ENCODE data around the gene FOXF1. TPM values are rescaled to one million over a fixed set of nuclear protein-coding genes. Genes with fewer than 3 reads are reported as not detected.

The FOXF1 gene
- total RNA-seq, 2 experiments from 2014 or later = not detected

DNA sequence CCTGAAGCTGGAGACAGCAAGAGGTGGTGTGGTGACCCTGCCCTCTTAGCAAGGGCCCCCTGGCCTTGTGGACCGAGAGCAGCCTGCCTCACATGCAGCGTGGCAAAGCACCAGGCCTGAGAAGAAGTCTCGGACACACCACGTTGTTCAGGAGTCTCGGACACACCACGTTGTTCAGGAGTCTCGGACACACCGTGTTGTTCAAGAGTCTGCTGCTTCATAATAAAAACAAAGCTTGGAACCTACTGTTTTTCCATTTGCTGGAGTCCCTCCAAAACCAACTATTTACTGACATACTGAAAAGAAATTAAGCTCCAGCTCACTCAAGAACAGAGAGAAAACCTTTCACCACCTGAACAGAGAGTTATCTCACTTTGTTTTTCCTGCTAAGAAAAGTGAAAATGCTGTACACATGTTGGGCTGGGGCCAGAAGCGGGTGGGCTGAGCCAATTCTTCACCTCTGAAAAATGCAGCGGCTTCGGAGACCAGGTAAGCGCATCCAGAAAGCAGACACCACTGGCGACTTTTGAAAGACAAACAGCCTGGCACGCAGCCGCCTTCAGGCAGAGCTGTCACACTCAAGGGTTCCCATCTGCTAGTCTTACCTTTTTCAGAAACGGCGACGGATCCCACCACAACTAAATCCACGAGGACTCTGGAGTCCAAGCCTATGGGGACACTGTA lies 35.8 kb downstream of the FOXF1 start:
- Mint-ChIP-seq H3K27me3 (no peaks in the 10 kb centered on the region), H3K9me3 (no peaks in the 10 kb centered on the region), H3K4me1 (peaks cover 3% of the 10 kb centered on the region), H3K4me3 (no peak overlapping the region), H3K36me3 (ENCODE audit: low read depth) (peaks cover 11% of the 10 kb centered on the region), H3K27ac (no peak overlapping the region)
- DNase-seq = no peak
- POLR2A ChIA-PET = no interaction called here
- CTCF ChIA-PET = no interaction called here

- Mint-ChIP-seq H3K9me3 (no peaks in the 10 kb centered on the region), H3K27ac (no peak overlapping the region), H3K27me3 (no peaks in the 10 kb centered on the region), H3K4me1 (peaks cover 3% of the 10 kb centered on the region), H3K36me3 (ENCODE audit: low read depth) (peaks cover 10% of the 10 kb centered on the region), H3K4me3 (no peak overlapping the region)
- CTCF ChIA-PET = no interaction called here
- POLR2A ChIA-PET = no interaction called here
- no peak for DNase-seq
These were observed 36.3 kb downstream of the FOXF1 start for GRCh38 chr16:86546638-86547013.

- peaks cover 3% of the 10 kb centered on the region for H3K4me1 Mint-ChIP-seq
- ChIA-PET CTCF (no interaction called here), POLR2A (no interaction called here)
- no peak overlapping the region for H3K27ac Mint-ChIP-seq
- no peaks in the 10 kb centered on the region for H3K27me3 Mint-ChIP-seq
- H3K4me3 Mint-ChIP-seq = no peak overlapping the region
- H3K9me3 Mint-ChIP-seq = no peaks in the 10 kb centered on the region
- H3K36me3 Mint-ChIP-seq (ENCODE audit: low read depth) = peaks cover 10% of the 10 kb centered on the region
- DNase-seq = no peak
These were observed 37.0 kb downstream of the FOXF1 start for GRCh38 chr16:86547286-86547685.

DNA sequence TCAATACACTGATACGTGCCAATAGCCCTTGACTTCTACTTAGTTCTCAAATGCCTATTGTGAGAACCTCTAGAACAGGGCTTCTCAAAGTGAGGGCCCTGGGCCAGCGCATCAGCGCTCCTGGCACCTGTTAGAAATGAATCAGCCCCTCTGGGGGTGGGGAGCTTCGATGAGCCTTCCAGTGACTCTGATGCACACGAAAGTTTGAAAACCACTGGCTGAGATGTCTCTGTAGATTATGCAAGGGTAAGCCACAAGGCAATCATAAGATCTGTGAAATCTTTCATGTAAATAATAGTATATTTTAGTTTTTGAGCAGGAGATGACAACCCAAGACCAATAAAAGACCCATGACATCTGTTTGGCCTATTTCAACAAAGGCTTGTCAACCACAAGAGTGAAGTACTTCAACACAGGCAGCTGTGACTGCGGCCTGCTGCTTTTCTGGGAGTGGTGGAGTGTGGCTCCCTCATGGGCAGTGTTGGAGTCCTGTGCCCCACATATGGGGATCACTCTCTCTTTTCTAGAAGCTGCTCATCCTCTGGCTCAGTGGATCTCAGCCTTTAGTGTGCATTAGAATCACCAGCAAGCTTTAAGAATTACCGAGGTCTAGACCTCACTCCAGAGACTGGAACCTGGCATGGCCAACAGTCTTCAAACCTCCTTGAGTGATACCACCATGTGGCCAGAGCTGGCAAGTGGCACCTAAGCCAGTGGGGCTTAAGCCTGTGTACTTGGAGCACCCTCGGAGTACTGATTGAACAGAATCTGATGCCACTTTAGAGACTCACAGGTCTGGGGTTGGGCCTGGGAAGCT lies 39.0 kb downstream of the FOXF1 start:
- Mint-ChIP-seq H3K4me3 (no peak overlapping the region), H3K27ac (no peak overlapping the region)

GRCh38 chr16:86549893-86550190 lies 39.5 kb downstream of the FOXF1 start:
- Mint-ChIP-seq H3K9me3 (no peaks in the 10 kb centered on the region), H3K27me3 (no peaks in the 10 kb centered on the region), H3K4me3 (no peak overlapping the region), H3K36me3 (ENCODE audit: low read depth) (peaks cover 12% of the 10 kb centered on the region), H3K27ac (no peak overlapping the region), H3K4me1 (peaks cover 18% of the 10 kb centered on the region)
- ChIA-PET CTCF (interaction anchor here (2.3 kb wide), 1 partner anchor 14 kb away, joined by 6 read pairs; no protein-coding TSS in a partner anchor), POLR2A (no interaction called here)
- no peak for DNase-seq

More for the DNA sequence above, 39.0 kb downstream of the FOXF1 start:
- Mint-ChIP-seq H3K36me3 (ENCODE audit: low read depth) (peaks cover 15% of the 10 kb centered on the region), H3K27me3 (no peaks in the 10 kb centered on the region), H3K4me1 (peaks cover 16% of the 10 kb centered on the region), H3K9me3 (no peaks in the 10 kb centered on the region)
- DNase-seq = no peak
- CTCF ChIA-PET = interaction anchor here (2.3 kb wide), 1 partner anchor 15 kb away, joined by 6 read pairs; no protein-coding TSS in a partner anchor
- POLR2A ChIA-PET = no interaction called here

GRCh38 chr16:86550281-86550680 lies 40.0 kb downstream of the FOXF1 start:
- no peak overlapping the region for H3K4me3 Mint-ChIP-seq
- no peak overlapping the region for H3K27ac Mint-ChIP-seq
- DNase-seq = no peak
- H3K36me3 Mint-ChIP-seq (ENCODE audit: low read depth) = peaks cover 11% of the 10 kb centered on the region
- peaks cover 22% of the 10 kb centered on the region for H3K4me1 Mint-ChIP-seq
- POLR2A ChIA-PET = no interaction called here
- no peaks in the 10 kb centered on the region for H3K27me3 Mint-ChIP-seq
- CTCF ChIA-PET = interaction anchor here (2.3 kb wide), 1 partner anchor 14 kb away, joined by 6 read pairs; no protein-coding TSS in a partner anchor
- H3K9me3 Mint-ChIP-seq = no peaks in the 10 kb centered on the region

DNA sequence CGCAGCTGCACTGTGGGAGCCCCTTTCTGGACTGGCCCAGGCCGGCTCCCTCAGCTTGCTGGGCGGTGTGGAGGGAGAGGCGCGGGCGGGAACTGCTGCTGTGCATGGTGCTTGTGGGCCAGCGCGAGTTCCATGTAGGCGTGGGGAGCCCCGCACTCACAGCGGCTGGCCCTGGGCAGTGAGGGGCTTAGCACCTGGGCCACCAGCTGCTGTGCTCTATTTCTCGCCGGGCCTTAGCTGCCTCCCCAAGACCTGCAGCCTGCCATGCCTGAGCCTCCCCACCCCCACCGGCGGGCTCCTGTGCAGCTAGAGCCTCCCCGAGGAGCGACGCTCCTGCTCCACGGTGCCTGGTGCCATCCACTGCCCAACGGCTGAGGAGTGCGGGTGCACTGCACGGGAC lies 43.0 kb downstream of the FOXF1 start:
- Mint-ChIP-seq H3K4me3 (peak overlapping the region; percentile 93), H3K4me1 (peaks cover 24% of the 10 kb centered on the region), H3K27ac (no peak overlapping the region)

GRCh38 chr16:86554599-86554916 lies 44.2 kb downstream of the FOXF1 start:
- ChIA-PET POLR2A (no interaction called here), CTCF (no interaction called here)
- no peaks in the 10 kb centered on the region for H3K9me3 Mint-ChIP-seq
- peak overlapping the region; percentile 99 for H3K27ac Mint-ChIP-seq
- H3K4me3 Mint-ChIP-seq = peak overlapping the region; percentile 93
- H3K36me3 Mint-ChIP-seq (ENCODE audit: low read depth) = peaks cover 8% of the 10 kb centered on the region
- H3K4me1 Mint-ChIP-seq = peaks cover 21% of the 10 kb centered on the region
- no peak for DNase-seq
- H3K27me3 Mint-ChIP-seq = peaks cover 7% of the 10 kb centered on the region

More for the DNA sequence above, 43.0 kb downstream of the FOXF1 start:
- ChIA-PET POLR2A (no interaction called here), CTCF (no interaction called here)
- DNase-seq = no peak
- Mint-ChIP-seq H3K36me3 (ENCODE audit: low read depth) (peaks cover 8% of the 10 kb centered on the region), H3K9me3 (no peaks in the 10 kb centered on the region), H3K27me3 (peaks cover 7% of the 10 kb centered on the region)

DNA sequence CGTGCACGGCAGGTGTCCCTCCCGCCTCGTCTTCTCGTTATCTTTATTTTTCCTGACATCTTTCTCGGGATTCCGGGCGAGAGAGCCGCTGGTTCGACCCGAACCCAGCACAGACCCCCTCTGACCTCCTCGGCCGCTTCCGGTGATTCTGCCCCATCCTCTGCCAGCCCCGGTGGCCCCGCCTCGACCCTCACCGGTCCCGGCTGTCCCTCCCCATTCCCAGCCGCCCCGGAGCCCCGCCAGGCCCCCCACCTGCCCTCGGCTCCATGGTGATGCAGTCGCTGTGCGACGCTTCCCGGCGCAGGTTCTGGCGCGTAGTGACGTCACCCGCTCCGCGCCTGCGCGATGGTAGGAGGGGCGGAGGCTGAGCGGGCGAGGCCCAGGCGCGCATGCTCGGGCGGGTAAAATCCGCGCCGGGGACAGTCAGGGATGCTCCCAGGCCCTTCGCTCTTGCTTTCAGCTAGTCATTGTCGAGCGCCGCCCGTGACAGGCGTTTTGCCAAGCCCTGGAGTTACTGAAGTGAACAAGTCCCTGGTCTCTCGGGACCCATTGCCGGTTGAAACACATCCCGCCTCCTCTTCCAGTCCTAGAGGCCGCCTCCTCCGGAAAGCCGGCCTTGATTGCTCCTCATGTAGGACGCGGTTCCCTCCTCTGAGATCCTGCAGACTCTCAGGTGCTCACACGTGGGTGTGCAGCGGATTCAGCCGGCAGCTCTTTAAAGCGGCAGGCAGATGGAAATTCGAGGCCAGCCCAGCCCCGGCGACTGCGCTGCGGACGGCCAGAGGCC lies 44.8 kb downstream of the FOXF1 start, which contains the start of gene MTHFSD:
Gene MTHFSD, minus strand, starts transcription at position 319 of the 787 bp plus-strand sequence. Its CDS starts 51 bp downstream, at position 268.
- POLR2A ChIA-PET = no interaction called here
- Mint-ChIP-seq H3K4me3 (peak within 1 kb of the TSS; percentile 93), H3K4me1 (peaks cover 21% of the 10 kb centered on the region), H3K9me3 (no peaks in the 10 kb centered on the region), H3K36me3 (ENCODE audit: low read depth) (peaks cover 8% of the 10 kb centered on the region), H3K27ac (peak within 1 kb of the TSS; percentile 99), H3K27me3 (peaks cover 7% of the 10 kb centered on the region)
- peak; percentile 94 for DNase-seq
- CTCF ChIA-PET = interaction anchor here (0.9 kb wide), 1 partner anchor 35 kb away, joined by 4 read pairs; no protein-coding TSS in a partner anchor

DNA sequence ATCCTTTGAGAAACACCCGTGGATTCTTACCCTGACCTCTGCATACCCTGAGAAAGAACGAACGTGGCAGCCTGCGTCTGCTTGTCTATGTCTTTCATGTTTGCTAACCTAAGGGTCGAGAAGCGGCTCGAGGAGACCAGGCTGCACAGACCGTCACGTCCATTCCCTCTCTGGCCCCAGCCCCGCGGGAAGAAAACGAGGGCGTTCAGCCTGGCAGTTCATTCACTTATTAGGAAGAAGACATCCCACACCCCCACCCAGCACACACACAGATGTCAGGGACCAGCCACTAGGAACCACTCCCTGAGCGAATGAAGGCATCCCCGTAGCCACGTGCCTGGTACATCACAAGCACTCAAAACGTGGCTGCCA lies 45.4 kb downstream of the FOXF1 start:
- Mint-ChIP-seq H3K4me1 (peaks cover 21% of the 10 kb centered on the region), H3K27me3 (peaks cover 7% of the 10 kb centered on the region), H3K36me3 (ENCODE audit: low read depth) (peaks cover 8% of the 10 kb centered on the region), H3K9me3 (no peaks in the 10 kb centered on the region), H3K4me3 (peak overlapping the region; percentile 93), H3K27ac (peak overlapping the region; percentile 99)
- CTCF ChIA-PET = interaction anchor here (0.9 kb wide), 1 partner anchor 36 kb away, joined by 4 read pairs; no protein-coding TSS in a partner anchor
- POLR2A ChIA-PET = no interaction called here
- DNase-seq = no peak

- Mint-ChIP-seq H3K9me3 (no peaks in the 10 kb centered on the region), H3K4me3 (peak overlapping the region; percentile 93), H3K36me3 (ENCODE audit: low read depth) (peaks cover 8% of the 10 kb centered on the region), H3K4me1 (peaks cover 21% of the 10 kb centered on the region), H3K27me3 (peaks cover 11% of the 10 kb centered on the region), H3K27ac (no peak overlapping the region)
- DNase-seq = no peak
- ChIA-PET CTCF (no interaction called here), POLR2A (no interaction called here)
These were observed 46.2 kb downstream of the FOXF1 start for GRCh38 chr16:86556576-86556975.

DNA sequence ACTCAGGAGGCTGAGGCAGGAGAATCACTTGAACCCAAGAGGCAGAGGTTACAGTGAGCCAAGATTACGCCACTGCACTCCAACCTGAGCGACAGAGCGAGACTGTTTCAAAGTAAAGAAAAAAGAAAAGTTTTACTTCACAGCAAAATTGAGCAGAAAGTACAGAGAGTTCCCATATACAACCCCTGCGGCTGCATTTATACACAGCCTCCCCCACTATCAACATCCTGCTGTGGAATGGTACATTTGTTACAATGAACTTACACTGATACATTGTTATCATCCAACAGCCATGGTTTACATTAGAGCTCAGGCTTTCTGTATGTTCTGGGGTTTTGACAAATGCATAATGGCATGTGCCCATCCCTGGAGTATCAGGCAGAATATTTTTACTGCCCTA lies 47.3 kb downstream of the FOXF1 start:
- peaks cover 19% of the 10 kb centered on the region for H3K4me1 Mint-ChIP-seq

More for the DNA sequence above, 47.3 kb downstream of the FOXF1 start:
- no peak overlapping the region for H3K27ac Mint-ChIP-seq
- H3K4me3 Mint-ChIP-seq = no peak overlapping the region
- no peaks in the 10 kb centered on the region for H3K9me3 Mint-ChIP-seq
- H3K36me3 Mint-ChIP-seq (ENCODE audit: low read depth) = peaks cover 8% of the 10 kb centered on the region
- H3K27me3 Mint-ChIP-seq = peaks cover 11% of the 10 kb centered on the region
- POLR2A ChIA-PET = no interaction called here
- CTCF ChIA-PET = interaction anchor here (1.5 kb wide), 1 partner anchor 12 kb away, joined by 3 read pairs; no protein-coding TSS in a partner anchor
- no peak for DNase-seq

Measured in activated CD4-positive, alpha-beta T cell treated with anti-CD3 and anti-CD28 coated beads, Interleukin-2, amount 10 ng/mL, durations not matched to agents 7 days and 5 days (primary cell).